Activated CD4-positive, CD25-positive, alpha-beta regulatory T cell treated with anti-CD3 and anti-CD28 coated beads, Interleukin-2, amount 50 U/mL, for 72 hours (primary cell): ENCODE data around the gene PSORS1C2.
A peak's percentile ranks its signal among the peaks of the same experiment; 100 is the strongest.

Source experiments
- DNase-seq: peaks from one replicate; pipeline ENCODE4 v3.0.0; 2021

PSORS1C2 gene

GRCh38 chr6:31135710-31136109, 3.2 kb downstream of the PSORS1C2 start:
- DNase-seq = no peak

- no peak for DNase-seq
Measured at GRCh38 chr6:31132806-31133205, 6.1 kb downstream of the PSORS1C2 start.

GRCh38 chr6:31131595-31131994, 7.3 kb downstream of the PSORS1C2 start:
- no peak for DNase-seq

- no peak for DNase-seq
Measured at GRCh38 chr6:31130751-31131150, 8.1 kb downstream of the PSORS1C2 start.

GRCh38 chr6:31129130-31129529, 9.7 kb downstream of the PSORS1C2 start:
- no peak for DNase-seq

- peak; percentile 80 for DNase-seq
Measured at GRCh38 chr6:31128093-31128676, 10.7 kb downstream of the PSORS1C2 start.

GRCh38 chr6:31126396-31127175, 12.3 kb downstream of the PSORS1C2 start:
- no peak for DNase-seq

GRCh38 chr6:31125586-31126363, 13.1 kb downstream of the PSORS1C2 start:
- DNase-seq = no peak

- no peak for DNase-seq
Measured at GRCh38 chr6:31125162-31125561, 13.7 kb downstream of the PSORS1C2 start.

GRCh38 chr6:31122791-31123706, 15.8 kb downstream of the PSORS1C2 start:
- no peak for DNase-seq

- no peak for DNase-seq
Measured at GRCh38 chr6:31121131-31121790, 17.6 kb downstream of the PSORS1C2 start.

- DNase-seq = no peak
Measured at GRCh38 chr6:31120151-31120915, 18.5 kb downstream of the PSORS1C2 start, which contains the start of gene CDSN. TSS of gene CDSN (minus strand) at chr6:31120446. CDS start at chr6:31120419, 27 bp downstream.

- no peak for DNase-seq
Measured at GRCh38 chr6:31118178-31118577, 20.7 kb downstream of the PSORS1C2 start.

- DNase-seq = no peak
Measured at GRCh38 chr6:31116661-31117385, 22.0 kb downstream of the PSORS1C2 start.

- no peak for DNase-seq
Measured at GRCh38 chr6:31115941-31116560, 22.8 kb downstream of the PSORS1C2 start.

- DNase-seq = no peak
Measured at GRCh38 chr6:31114970-31115849, 23.7 kb downstream of the PSORS1C2 start.

GRCh38 chr6:31114541-31114878, 24.4 kb downstream of the PSORS1C2 start, which contains the start of gene PSORS1C1:
TSS of gene PSORS1C1 (plus strand) at chr6:31114800. CDS start at chr6:31129633, 14,833 bp downstream.
- DNase-seq = no peak

GRCh38 chr6:31113861-31114540, 24.9 kb downstream of the PSORS1C2 start:
- no peak for DNase-seq
